OCI-LY3 (cell line): ENCODE data around the gene DUSP19.

Experiments
- EZH2phosphoT487 ChIP-seq: fragments of 200-600 bp; shearing (Covaris generic); IDR thresholded peaks from 2 replicates; pipeline ENCODE4 v1.6.1; 2018; ENCODE audit warnings: antibody characterized with exemption, mixed run types, low read depth
- TF ChIP-seq, protein P1 (sequence below): fragments of 200-600, 300-600 bp; sonication (generic); IDR thresholded peaks from 2 replicates; pipeline ENCODE4 v1.5.1; 2014; ENCODE audit warnings: antibody characterized with exemption, low read length, low read depth

- TF ChIP-seq EZH2phosphoT487: no peak
- TF ChIP-seq, protein P1, sequence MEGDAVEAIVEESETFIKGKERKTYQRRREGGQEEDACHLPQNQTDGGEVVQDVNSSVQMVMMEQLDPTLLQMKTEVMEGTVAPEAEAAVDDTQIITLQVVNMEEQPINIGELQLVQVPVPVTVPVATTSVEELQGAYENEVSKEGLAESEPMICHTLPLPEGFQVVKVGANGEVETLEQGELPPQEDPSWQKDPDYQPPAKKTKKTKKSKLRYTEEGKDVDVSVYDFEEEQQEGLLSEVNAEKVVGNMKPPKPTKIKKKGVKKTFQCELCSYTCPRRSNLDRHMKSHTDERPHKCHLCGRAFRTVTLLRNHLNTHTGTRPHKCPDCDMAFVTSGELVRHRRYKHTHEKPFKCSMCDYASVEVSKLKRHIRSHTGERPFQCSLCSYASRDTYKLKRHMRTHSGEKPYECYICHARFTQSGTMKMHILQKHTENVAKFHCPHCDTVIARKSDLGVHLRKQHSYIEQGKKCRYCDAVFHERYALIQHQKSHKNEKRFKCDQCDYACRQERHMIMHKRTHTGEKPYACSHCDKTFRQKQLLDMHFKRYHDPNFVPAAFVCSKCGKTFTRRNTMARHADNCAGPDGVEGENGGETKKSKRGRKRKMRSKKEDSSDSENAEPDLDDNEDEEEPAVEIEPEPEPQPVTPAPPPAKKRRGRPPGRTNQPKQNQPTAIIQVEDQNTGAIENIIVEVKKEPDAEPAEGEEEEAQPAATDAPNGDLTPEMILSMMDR: no peak
These were observed 70.9 kb downstream of the DUSP19 start for GRCh38 chr2:183149489-183149888.
